Mesodermal cell (in vitro differentiated cells): Measurements from ENCODE around the gene PTPRE.

ENCODE experiments used
- H3K27ac ChIP-seq: 2 replicates; pipeline ENCODE4 v1.7.0; 2013; ENCODE audit warnings: mild to moderate bottlenecking, low read depth, low read length, moderate library complexity; ENCODE audit not compliant: severe bottlenecking
- H3K36me3 ChIP-seq: 2 replicates; pipeline ENCODE4 v1.7.1; 2013; ENCODE audit warnings: mild to moderate bottlenecking, low read length, moderate library complexity; ENCODE audit not compliant: control insufficient read depth, insufficient read depth
- H3K4me1 ChIP-seq: one replicate; pipeline ENCODE4 v1.7.1; 2013; ENCODE audit warnings: mild to moderate bottlenecking, low read length; ENCODE audit not compliant: insufficient read depth, control insufficient read depth, poor library complexity, severe bottlenecking
- H3K4me3 ChIP-seq: 2 replicates; pipeline ENCODE4 v1.7.0; 2013; ENCODE audit warnings: low read length, control low read depth, mild to moderate bottlenecking; ENCODE audit not compliant: insufficient read depth, poor library complexity, severe bottlenecking; ENCODE audit errors: extremely low read depth
- H3K9me3 ChIP-seq: 2 replicates; pipeline ENCODE4 v1.7.1; 2013; ENCODE audit warnings: mild to moderate bottlenecking, low read length, moderate library complexity; ENCODE audit not compliant: control insufficient read depth
- WGBS, 2 experiments: methylation state at CpG; one replicate each; pipeline ENCODE4 v1.1.5; 2013; ENCODE audit warnings: missing lambda C conversion rate in 2 of 2; ENCODE audit not compliant: insufficient coverage in 2 of 2; 5-methylcytosine and 5-hydroxymethylcytosine counted together

The PTPRE gene

GRCh38 chr10:128040096-128040495 lies 133.2 kb downstream of the PTPRE start:
- Histone ChIP-seq H3K9me3 (no peaks in the 10 kb centered on the region), H3K4me1 (no peaks in the 10 kb centered on the region), H3K36me3 (no peaks in the 10 kb centered on the region), H3K4me3 (no peak overlapping the region), H3K27ac (no peak overlapping the region)
- 89 to 91% methylated on average over 5 to 7 of the region's 8 CpGs for WGBS, 2 experiments

DNA sequence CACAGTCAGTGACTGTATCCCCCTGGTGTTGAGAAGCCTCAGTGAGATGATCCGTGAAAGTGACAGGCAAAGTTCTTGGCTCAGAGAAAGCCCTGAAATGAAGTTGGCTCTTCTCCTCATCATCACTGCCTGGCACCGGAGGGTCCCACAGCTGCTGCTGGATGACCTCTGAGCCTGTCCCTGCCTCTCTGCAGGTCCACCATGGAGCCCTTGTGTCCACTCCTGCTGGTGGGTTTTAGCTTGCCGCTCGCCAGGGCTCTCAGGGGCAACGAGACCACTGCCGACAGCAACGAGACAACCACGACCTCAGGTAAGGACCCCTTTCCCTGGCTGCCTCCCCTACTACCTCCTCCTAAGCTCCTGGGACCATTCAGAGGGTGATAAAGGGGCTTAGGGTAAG lies 133.8 kb downstream of the PTPRE start:
- no peaks in the 10 kb centered on the region for H3K4me1 ChIP-seq
- H3K27ac ChIP-seq: no peak overlapping the region
- H3K4me3 ChIP-seq: no peak overlapping the region
- H3K9me3 ChIP-seq: no peaks in the 10 kb centered on the region
- WGBS, 2 experiments: 96 to 97% methylated on average over 4 to 7 of the region's 8 CpGs
- no peaks in the 10 kb centered on the region for H3K36me3 ChIP-seq

DNA sequence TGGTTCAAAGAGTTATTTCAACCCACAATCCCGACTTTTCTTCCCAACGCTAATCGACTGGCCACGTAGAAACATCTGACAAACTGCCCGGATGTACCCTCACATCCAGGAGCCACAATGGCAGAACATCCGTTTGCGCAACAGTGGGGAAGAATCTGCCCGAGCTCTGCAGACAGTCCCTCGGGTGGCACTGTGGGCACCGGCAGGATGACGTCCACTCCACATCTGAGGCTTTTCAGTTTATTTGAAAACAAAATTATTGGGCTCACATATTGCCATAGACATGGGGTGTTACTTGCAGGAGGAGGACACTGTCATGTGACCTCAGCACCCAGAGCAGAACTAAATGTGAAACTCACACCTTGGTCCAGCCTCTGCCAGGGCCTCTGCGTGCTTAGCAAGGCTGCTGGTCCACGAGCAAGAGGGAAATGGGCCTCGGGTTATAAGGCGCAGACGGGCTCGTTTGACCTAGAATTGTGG lies 135.3 kb downstream of the PTPRE start:
- no peak overlapping the region for H3K4me3 ChIP-seq
- no peaks in the 10 kb centered on the region for H3K9me3 ChIP-seq
- no peak overlapping the region for H3K27ac ChIP-seq
- no peaks in the 10 kb centered on the region for H3K36me3 ChIP-seq
- H3K4me1 ChIP-seq: peaks cover 5% of the 10 kb centered on the region
- 93 to 95% methylated on average over 16 to 17 of the region's 17 CpGs for WGBS, 2 experiments

GRCh38 chr10:128043259-128044045 lies 136.5 kb downstream of the PTPRE start:
- Histone ChIP-seq H3K4me1 (peaks cover 18% of the 10 kb centered on the region), H3K36me3 (no peaks in the 10 kb centered on the region), H3K9me3 (no peaks in the 10 kb centered on the region), H3K4me3 (no peak overlapping the region), H3K27ac (no peak overlapping the region)
- 76 to 85% methylated on average over 10 to 13 of the region's 18 CpGs for whole genome bisulfite sequencing, 2 experiments

GRCh38 chr10:128044186-128044585 lies 137.3 kb downstream of the PTPRE start:
- peaks cover 24% of the 10 kb centered on the region for H3K4me1 ChIP-seq
- no peak overlapping the region for H3K27ac ChIP-seq
- H3K36me3 ChIP-seq: peaks cover 2% of the 10 kb centered on the region
- 75 to 98% methylated on average over 3 of the region's 3 CpGs for WGBS, 2 experiments
- H3K9me3 ChIP-seq: no peaks in the 10 kb centered on the region
- no peak overlapping the region for H3K4me3 ChIP-seq

DNA sequence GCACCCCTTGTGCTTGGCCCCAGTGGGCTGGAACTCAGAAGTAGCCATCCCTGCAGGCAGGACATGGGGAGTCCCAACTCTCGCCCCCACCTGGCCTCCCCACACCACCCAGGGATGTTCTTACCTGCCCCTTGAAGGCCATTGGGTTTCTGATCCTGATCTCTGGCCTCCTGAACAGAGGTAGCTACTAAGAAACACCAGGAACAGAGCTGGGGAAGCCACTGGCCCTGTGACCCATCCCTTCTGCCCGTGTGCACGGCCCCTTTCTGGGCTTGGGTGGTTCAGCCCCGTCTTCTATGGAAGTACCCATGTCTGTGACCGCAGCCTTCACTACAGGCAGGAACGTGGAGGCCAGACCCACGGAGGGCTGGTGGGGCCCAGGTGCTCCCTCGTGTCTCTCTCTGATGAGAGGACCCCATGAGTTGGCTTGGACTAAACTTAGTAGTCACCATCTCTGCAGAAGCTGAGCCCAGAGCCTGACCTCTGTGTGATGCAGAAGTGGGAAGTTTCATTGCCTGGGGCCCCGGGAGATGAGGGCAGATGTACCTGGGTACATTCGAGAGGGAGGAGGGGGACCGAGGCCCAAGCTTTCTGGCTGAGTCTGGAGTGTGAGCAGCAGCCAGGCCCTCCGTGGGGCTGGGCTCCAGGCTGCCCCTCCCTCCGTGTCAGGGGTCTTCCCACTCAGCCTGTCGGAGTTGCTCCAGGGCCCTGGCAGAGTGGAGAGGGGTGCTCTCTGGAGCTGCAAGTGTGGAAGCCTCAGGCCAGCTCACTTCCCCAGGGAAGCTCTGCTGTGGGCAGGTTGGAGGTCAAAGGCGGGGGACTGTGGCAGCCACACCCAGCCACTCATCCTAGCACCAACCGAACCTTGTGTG lies 138.3 kb downstream of the PTPRE start:
- peaks cover 6% of the 10 kb centered on the region for H3K36me3 ChIP-seq
- 94% methylated on average over 13 to 14 of the region's 16 CpGs for WGBS, 2 experiments
- H3K9me3 ChIP-seq: no peaks in the 10 kb centered on the region
- peaks cover 24% of the 10 kb centered on the region for H3K4me1 ChIP-seq
- no peak overlapping the region for H3K4me3 ChIP-seq
- no peak overlapping the region for H3K27ac ChIP-seq

DNA sequence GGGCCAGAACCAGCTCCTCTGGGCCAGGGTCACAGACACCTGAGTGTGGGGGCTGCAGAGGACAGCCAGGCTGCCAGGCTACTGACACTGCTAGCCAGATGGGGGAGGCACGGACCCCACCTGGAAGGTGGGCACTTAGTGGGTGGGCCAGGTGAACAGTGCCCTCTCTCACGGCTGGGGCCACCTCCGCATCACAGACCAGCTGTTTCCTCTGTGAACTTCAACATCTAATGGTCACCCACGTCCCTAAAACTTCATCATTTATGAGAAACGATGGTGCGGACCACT lies 138.9 kb downstream of the PTPRE start:
- no peak overlapping the region for H3K27ac ChIP-seq
- H3K36me3 ChIP-seq: peaks cover 6% of the 10 kb centered on the region
- H3K9me3 ChIP-seq: no peaks in the 10 kb centered on the region
- no peak overlapping the region for H3K4me3 ChIP-seq
- H3K4me1 ChIP-seq: peaks cover 24% of the 10 kb centered on the region
- 100% methylated on average over 1 to 3 of the region's 6 CpGs for WGBS, 2 experiments

GRCh38 chr10:128046156-128046952 lies 139.5 kb downstream of the PTPRE start:
- H3K4me3 ChIP-seq: no peak overlapping the region
- peaks cover 27% of the 10 kb centered on the region for H3K4me1 ChIP-seq
- H3K27ac ChIP-seq: no peak overlapping the region
- no peaks in the 10 kb centered on the region for H3K9me3 ChIP-seq
- peaks cover 10% of the 10 kb centered on the region for H3K36me3 ChIP-seq
- 89 to 91% methylated on average over 19 to 20 of the region's 23 CpGs for WGBS, 2 experiments

- WGBS, 2 experiments: 91 to 92% methylated on average over 6 to 7 of the region's 10 CpGs
- peaks cover 16% of the 10 kb centered on the region for H3K36me3 ChIP-seq
- no peak overlapping the region for H3K27ac ChIP-seq
- no peak overlapping the region for H3K4me3 ChIP-seq
- peaks cover 27% of the 10 kb centered on the region for H3K4me1 ChIP-seq
- H3K9me3 ChIP-seq: no peaks in the 10 kb centered on the region
Observed at GRCh38 chr10:128046953-128047290, 140.0 kb downstream of the PTPRE start.

GRCh38 chr10:128047351-128047750 lies 140.4 kb downstream of the PTPRE start:
- Histone ChIP-seq H3K36me3 (peaks cover 20% of the 10 kb centered on the region), H3K27ac (peak overlapping the region; percentile 37), H3K4me3 (no peak overlapping the region), H3K4me1 (peaks cover 27% of the 10 kb centered on the region), H3K9me3 (no peaks in the 10 kb centered on the region)
- 42 to 46% methylated on average over 16 of the region's 17 CpGs for WGBS, 2 experiments
